Mesenchymal stem cell (in vitro differentiated cells and primary cell): ENCODE data around the gene CFDP1.

Source experiments
- DNase-seq: peaks from one replicate; pipeline ENCODE4 v3.0.0-alpha.2; 2013
- H2AFZ ChIP-seq: one replicate; pipeline ENCODE4 v1.6.1; 2013; ENCODE audit warnings: low read depth, mild to moderate bottlenecking, control low read depth, inconsistent platforms, low read length, moderate library complexity
- H2AK5ac ChIP-seq: 2 replicates; pipeline ENCODE4 v1.6.1; 2013; ENCODE audit warnings: low read length, moderate library complexity, mild to moderate bottlenecking, inconsistent platforms; ENCODE audit not compliant: severe bottlenecking
- H2BK120ac ChIP-seq: one replicate; pipeline ENCODE4 v1.6.1; 2013; ENCODE audit warnings: low read depth, mild to moderate bottlenecking, inconsistent platforms, low read length, moderate library complexity
- H2BK12ac ChIP-seq, 2 experiments: one replicate each; pipeline ENCODE4 v1.6.1; 2013; ENCODE audit warnings: inconsistent platforms in 2 of 2, low read length in 2 of 2, mild to moderate bottlenecking in 2 of 2, moderate library complexity in 2 of 2, control low read depth in 1 of 2
- H2BK15ac ChIP-seq: one replicate; pipeline ENCODE4 v1.6.1; 2013; ENCODE audit warnings: mild to moderate bottlenecking, low read depth, inconsistent platforms; ENCODE audit not compliant: poor library complexity, severe bottlenecking
- H2BK5ac ChIP-seq: 2 replicates; pipeline ENCODE4 v1.6.1; 2013; ENCODE audit warnings: low read depth, mild to moderate bottlenecking, low read length, control low read depth, inconsistent platforms; ENCODE audit not compliant: poor library complexity, severe bottlenecking
- H3K14ac ChIP-seq, 2 experiments: one replicate each; pipeline ENCODE4 v1.6.1; 2013; ENCODE audit warnings: inconsistent platforms in 2 of 2, low read length in 2 of 2, control low read depth in 1 of 2, mild to moderate bottlenecking in 1 of 2, moderate library complexity in 1 of 2
- H3K18ac ChIP-seq, 2 experiments: one replicate each; pipeline ENCODE4 v1.6.1; 2013; ENCODE audit warnings: inconsistent platforms in 2 of 2, low read length in 2 of 2, control low read depth in 1 of 2, low read depth in 1 of 2, mild to moderate bottlenecking in 1 of 2
- H3K23ac ChIP-seq, 2 experiments: one replicate each; pipeline ENCODE4 v1.6.1; 2013; ENCODE audit warnings: inconsistent platforms in 2 of 2, low read length in 2 of 2, mild to moderate bottlenecking in 2 of 2, moderate library complexity in 2 of 2, control low read depth in 1 of 2
- H3K27ac ChIP-seq: 2 replicates; pipeline ENCODE4 v1.5.1; 2013; ENCODE audit warnings: mild to moderate bottlenecking, moderate library complexity, low read length, control low read depth, inconsistent platforms; ENCODE audit not compliant: poor library complexity, severe bottlenecking
- H3K27me3 ChIP-seq, 2 experiments: 2 replicates each; pipeline versions ENCODE4 v1.6.1 to v1.7.0; 2013; ENCODE audit warnings: low read length in 2 of 2, mild to moderate bottlenecking in 2 of 2, moderate library complexity in 2 of 2, control low read depth in 1 of 2, inconsistent platforms in 1 of 2; ENCODE audit not compliant: control insufficient read depth in 1 of 2, insufficient read depth in 1 of 2
- H3K36me3 ChIP-seq, 2 experiments: 2 replicates each; pipeline versions ENCODE4 v1.6.1 to v1.7.0; 2013; ENCODE audit warnings: low read length in 2 of 2, control low read depth in 1 of 2, inconsistent platforms in 1 of 2, low read depth in 1 of 2, mild to moderate bottlenecking in 1 of 2; ENCODE audit not compliant: insufficient read depth in 2 of 2, control insufficient read depth in 1 of 2
- H3K4ac ChIP-seq, 2 experiments: one replicate each; pipeline ENCODE4 v1.6.1; 2013; ENCODE audit warnings: inconsistent platforms in 2 of 2, low read length in 2 of 2, mild to moderate bottlenecking in 2 of 2, moderate library complexity in 2 of 2, control low read depth in 1 of 2, low read depth in 1 of 2
- H3K4me1 ChIP-seq: 2 replicates; pipeline ENCODE4 v1.6.1; 2013; ENCODE audit warnings: low read depth, low read length, control low read depth; ENCODE audit not compliant: control insufficient read depth, insufficient read depth
- H3K4me2 ChIP-seq: 2 replicates; pipeline ENCODE4 v1.6.1; 2013; ENCODE audit warnings: low read length, mild to moderate bottlenecking, inconsistent platforms; ENCODE audit not compliant: poor library complexity, severe bottlenecking
- H3K4me3 ChIP-seq, 2 experiments: 2 replicates each; pipeline versions ENCODE4 v1.5.1 to v1.7.0; 2013; ENCODE audit warnings: low read length in 2 of 2, mild to moderate bottlenecking in 2 of 2, control low read depth in 1 of 2, low read depth in 1 of 2; ENCODE audit not compliant: insufficient read depth in 1 of 2
- H3K79me1 ChIP-seq: replicated peaks from 2 replicates; pipeline ENCODE4 v1.6.1; 2013; ENCODE audit warnings: mild to moderate bottlenecking, control low read depth, low read length, inconsistent platforms; ENCODE audit not compliant: poor library complexity, severe bottlenecking
- H3K9ac ChIP-seq: 2 replicates; pipeline ENCODE4 v1.7.0; 2013; ENCODE audit warnings: mild to moderate bottlenecking, low read length, moderate library complexity
- H3K9me3 ChIP-seq: 2 replicates; pipeline ENCODE4 v1.7.0; 2013; ENCODE audit warnings: mild to moderate bottlenecking, low read length; ENCODE audit not compliant: control insufficient read depth
- H4K8ac ChIP-seq: one replicate; pipeline ENCODE4 v1.6.1; 2013; ENCODE audit warnings: inconsistent platforms, mild to moderate bottlenecking, low read length, moderate library complexity
- H4K91ac ChIP-seq: one replicate; pipeline ENCODE4 v1.6.1; 2013; ENCODE audit warnings: mild to moderate bottlenecking, low read length, inconsistent platforms
- WGBS: methylation state at CpG from one replicate; pipeline ENCODE4 v1.1.7; 2013; ENCODE audit warnings: mixed read lengths; 5-methylcytosine and 5-hydroxymethylcytosine counted together

CFDP1 gene

DNA sequence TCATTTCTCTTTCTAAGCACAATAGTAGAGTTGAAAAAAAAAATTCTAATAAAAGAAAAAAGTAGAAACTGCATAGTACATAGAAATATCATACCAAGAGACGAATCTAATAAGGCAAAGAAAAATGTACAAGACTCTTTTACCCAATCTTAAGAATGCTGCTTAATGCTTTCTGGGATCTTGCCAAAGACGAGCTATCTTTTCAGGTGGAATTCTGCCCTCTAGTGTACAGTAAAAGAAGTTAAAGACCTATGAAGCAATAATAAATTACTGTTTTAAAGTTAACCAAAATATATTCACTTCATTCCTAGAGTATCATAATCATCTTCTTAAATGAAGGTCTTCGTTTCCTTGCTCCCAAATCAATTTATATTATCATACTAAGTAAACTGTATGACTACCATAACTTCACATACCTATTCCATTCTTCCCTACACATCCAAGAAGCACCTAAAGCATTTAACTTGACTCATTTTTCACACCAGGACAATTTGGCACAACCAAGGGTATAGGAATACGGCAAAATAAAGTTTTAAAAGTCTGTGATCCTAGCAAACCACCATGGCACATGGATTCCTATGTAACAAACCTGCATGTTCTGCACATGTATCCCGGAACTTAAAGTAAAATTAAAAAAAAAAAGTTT, 47.7 kb downstream of the CFDP1 start:
- H2BK12ac ChIP-seq: no peak overlapping the region
- H4K91ac ChIP-seq: no peak overlapping the region
- H2BK15ac ChIP-seq: no peak overlapping the region
- 42% methylated on average over 2 of the region's 5 CpGs for WGBS
- H3K23ac ChIP-seq: no peak overlapping the region
- no peak overlapping the region for H2AFZ ChIP-seq
- DNase-seq: peak; percentile 84
- no peaks in the 10 kb centered on the region for H3K27me3 ChIP-seq
- no peak overlapping the region for H2AK5ac ChIP-seq
- no peak overlapping the region for H3K18ac ChIP-seq
- no peaks in the 10 kb centered on the region for H3K9me3 ChIP-seq
- peaks cover 0 to 38% of the 10 kb centered on the region in 2 experiments for H3K36me3 ChIP-seq
- H2BK5ac ChIP-seq: no peak overlapping the region
- peaks cover 23% of the 10 kb centered on the region for H3K79me1 ChIP-seq
- peak overlapping the region; percentile 65 for H3K27ac ChIP-seq
- H3K4ac ChIP-seq: no peak overlapping the region
- H3K4me3 ChIP-seq: no peak overlapping the region
- no peak overlapping the region for H3K14ac ChIP-seq
- no peaks in the 10 kb centered on the region for H3K4me1 ChIP-seq
- H3K9ac ChIP-seq: peak overlapping the region; percentile 74
- no peak overlapping the region for H4K8ac ChIP-seq
- no peak overlapping the region for H3K4me2 ChIP-seq
- no peak overlapping the region for H2BK120ac ChIP-seq

DNA sequence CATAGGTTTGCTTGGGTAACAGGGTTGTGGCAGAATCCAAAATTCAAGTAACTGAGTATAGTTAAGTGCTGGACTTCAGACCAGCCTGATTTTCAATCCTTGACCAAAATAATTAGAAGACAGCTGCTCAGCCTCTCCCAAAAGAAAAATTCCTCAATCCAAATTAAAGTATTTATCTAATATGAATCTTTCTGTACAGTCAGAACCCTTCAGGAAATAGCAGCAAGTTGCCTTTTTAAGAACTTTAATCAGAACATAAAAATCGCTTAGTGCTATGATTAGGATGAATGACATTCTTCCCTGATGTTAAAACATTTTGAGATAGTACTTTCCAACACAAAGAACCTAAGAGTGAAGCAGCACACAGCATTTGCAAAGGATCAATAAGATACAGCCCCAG, 50.2 kb downstream of the CFDP1 start:
- no peak overlapping the region for H3K4me2 ChIP-seq
- H3K14ac ChIP-seq: no peak overlapping the region
- no peak overlapping the region for H2AK5ac ChIP-seq
- no peak for DNase-seq
- peak overlapping the region; percentile 15 for H3K9ac ChIP-seq
- H3K36me3 ChIP-seq: peaks cover 0 to 23% of the 10 kb centered on the region in 2 experiments
- H3K4me3 ChIP-seq: no peak overlapping the region
- H3K79me1 ChIP-seq: peaks cover 14% of the 10 kb centered on the region
- H2BK15ac ChIP-seq: no peak overlapping the region
- H3K18ac ChIP-seq: no peak overlapping the region
- H3K4me1 ChIP-seq: no peaks in the 10 kb centered on the region
- H3K9me3 ChIP-seq: no peaks in the 10 kb centered on the region
- H2BK120ac ChIP-seq: no peak overlapping the region
- no peak overlapping the region for H3K27ac ChIP-seq
- H2BK5ac ChIP-seq: no peak overlapping the region
- no peaks in the 10 kb centered on the region for H3K27me3 ChIP-seq
- H4K8ac ChIP-seq: no peak overlapping the region
- H3K23ac ChIP-seq: no peak overlapping the region
- no peak overlapping the region for H2BK12ac ChIP-seq
- H3K4ac ChIP-seq: no peak overlapping the region
- H4K91ac ChIP-seq: no peak overlapping the region
- WGBS: no CpG with 5 or more reads among the region's 1 CpG
- no peak overlapping the region for H2AFZ ChIP-seq

GRCh38 chr16:75382611-75383010, 50.7 kb downstream of the CFDP1 start:
- WGBS: 95% methylated on average over 2 of the region's 2 CpGs

GRCh38 chr16:75380870-75381269, 52.4 kb downstream of the CFDP1 start:
- no CpG with 5 or more reads among the region's 2 CpGs for WGBS
- no peak overlapping the region for H2BK120ac ChIP-seq
- H3K79me1 ChIP-seq: peaks cover 13% of the 10 kb centered on the region
- H4K8ac ChIP-seq: no peak overlapping the region
- DNase-seq: peak; percentile 55
- no peak overlapping the region for H3K14ac ChIP-seq
- no peak overlapping the region for H2BK15ac ChIP-seq
- H2AK5ac ChIP-seq: no peak overlapping the region
- no peaks in the 10 kb centered on the region for H3K9me3 ChIP-seq
- no peak overlapping the region for H3K23ac ChIP-seq
- no peaks in the 10 kb centered on the region for H3K27me3 ChIP-seq
- H3K4me3 ChIP-seq: no peak overlapping the region
- H4K91ac ChIP-seq: no peak overlapping the region
- H3K4me2 ChIP-seq: no peak overlapping the region
- H3K36me3 ChIP-seq: peaks cover 0 to 28% of the 10 kb centered on the region in 2 experiments
- no peak overlapping the region for H3K18ac ChIP-seq
- H3K27ac ChIP-seq: no peak overlapping the region
- H2BK5ac ChIP-seq: no peak overlapping the region
- H2AFZ ChIP-seq: no peak overlapping the region
- H3K4ac ChIP-seq: no peak overlapping the region
- peaks cover 6% of the 10 kb centered on the region for H3K4me1 ChIP-seq
- peak overlapping the region; percentile 52 for H3K9ac ChIP-seq
- H2BK12ac ChIP-seq: no peak overlapping the region

More at GRCh38 chr16:75382611-75383010, 50.7 kb downstream of the CFDP1 start:
- no peak for DNase-seq
- Histone ChIP-seq H4K91ac (no peak overlapping the region), H3K23ac (no peak overlapping the region), H4K8ac (no peak overlapping the region), H2BK120ac (no peak overlapping the region), H3K4ac (peak overlapping the region in 1 of 2 experiments; percentile 58), H3K4me2 (no peak overlapping the region), H2AK5ac (peak overlapping the region; percentile 80), H3K9ac (peak overlapping the region; percentile 15), H2AFZ (no peak overlapping the region), H3K27ac (no peak overlapping the region), H3K4me1 (peaks cover 2% of the 10 kb centered on the region), H2BK5ac (no peak overlapping the region), H2BK15ac (no peak overlapping the region), H3K27me3 (no peaks in the 10 kb centered on the region), H3K18ac (no peak overlapping the region), H2BK12ac (no peak overlapping the region), H3K36me3 (peaks cover 0 to 19% of the 10 kb centered on the region in 2 experiments), H3K9me3 (no peaks in the 10 kb centered on the region), H3K4me3 (no peak overlapping the region), H3K79me1 (peaks cover 14% of the 10 kb centered on the region), H3K14ac (no peak overlapping the region)
